GM12801 (cell line): ENCODE data around the gene SF3A1.

ENCODE experiments used
- CTCF ChIP-seq: IDR thresholded peaks from one replicate; pipeline ENCODE4 v1.5.1; 2011; ENCODE audit warnings: control low read depth; ENCODE audit not compliant: insufficient read length; ENCODE audit errors: extremely low read depth

SF3A1 gene

GRCh38 chr22:30332551-30332950 is 24.1 kb downstream of the SF3A1 start:
- no peak for TF ChIP-seq CTCF

- TF ChIP-seq CTCF, result no peak
These were observed 28.1 kb downstream of the SF3A1 start for GRCh38 chr22:30328466-30329049.

- no peak for TF ChIP-seq CTCF
These were observed 28.8 kb downstream of the SF3A1 start for GRCh38 chr22:30327864-30328345.

- TF ChIP-seq CTCF, result no peak
These were observed 29.9 kb downstream of the SF3A1 start, which contains the start of gene TBC1D10A for GRCh38 chr22:30326706-30327362. Gene TBC1D10A (minus strand): TSS chr22:30326941. CDS start chr22:30326881, 60 bp downstream.

- no peak for TF ChIP-seq CTCF
These were observed 30.4 kb downstream of the SF3A1 start for GRCh38 chr22:30326255-30326705.

- TF ChIP-seq CTCF, result no peak
These were observed 30.9 kb downstream of the SF3A1 start for GRCh38 chr22:30325724-30326254.

- no peak for TF ChIP-seq CTCF
These were observed 31.5 kb downstream of the SF3A1 start for GRCh38 chr22:30325065-30325720.
